Spleen (tissue), 11 donors: ENCODE results near the gene SRPRB. TPM values are rescaled to one million over a fixed set of nuclear protein-coding genes. Genes with fewer than 3 reads are reported as not detected.

Source experiments
- DNase-seq: peaks from one replicate; pipeline ENCODE4 v3.0.0-alpha.2; 2020
- H3K27ac ChIP-seq, 8 donors: fragments of 200-600 bp; sonication (generic) in 7 of 8; 1 replicate in 4 of 8; 2 replicates in 4 of 8; pipeline versions ENCODE4 v1.5.0 to v1.8.0; 2016 to 2021; ENCODE audit warnings: inconsistent platforms in 4 of 8, mild to moderate bottlenecking in 4 of 8, moderate library complexity in 1 of 8
- H3K27me3 ChIP-seq, 7 donors: fragments of 200-600 bp; sonication (generic) in 6 of 7; replicated peaks in 1 of 7; 1 replicate in 4 of 7; 2 replicates in 3 of 7; pipeline versions ENCODE4 v1.5.0 to v1.8.0; 2016 to 2021; ENCODE audit warnings: inconsistent platforms in 3 of 7, mild to moderate bottlenecking in 1 of 7
- H3K36me3 ChIP-seq, 6 donors: fragments of 200-600 bp; sonication (generic) in 5 of 6; 1 replicate in 4 of 6; 2 replicates in 2 of 6; pipeline versions ENCODE4 v1.5.0 to v1.8.0; 2016 to 2021; ENCODE audit warnings: inconsistent platforms in 2 of 6
- H3K4me1 ChIP-seq, 6 donors: fragments of 200-600 bp; sonication (generic) in 5 of 6; 1 replicate in 3 of 6; 2 replicates in 3 of 6; pipeline versions ENCODE4 v1.5.0 to v1.8.0; 2016 to 2021; ENCODE audit warnings: inconsistent platforms in 3 of 6
- H3K4me3 ChIP-seq, 8 donors: fragments of 200-600 bp; sonication (generic) in 7 of 8; 1 replicate in 4 of 8; 2 replicates in 4 of 8; pipeline versions ENCODE4 v1.5.0 to v1.8.0; 2016 to 2021; ENCODE audit warnings: inconsistent platforms in 4 of 8, mild to moderate bottlenecking in 4 of 8, moderate library complexity in 2 of 8
- H3K9me3 ChIP-seq, 8 donors: fragments of 200-600 bp; sonication (generic) in 7 of 8; 1 replicate in 4 of 8; 2 replicates in 4 of 8; pipeline versions ENCODE4 v1.5.0 to v1.8.0; 2016 to 2021; ENCODE audit warnings: inconsistent platforms in 4 of 8
- POLR2A ChIP-seq, 3 donors: fragments of 450-650 bp; IDR thresholded peaks; one replicate each; pipeline ENCODE4 v1.5.1; 2017; ENCODE audit warnings: antibody characterized with exemption in 3 of 3, mild to moderate bottlenecking in 1 of 3
- POLR2AphosphoS5 ChIP-seq, 3 donors: sonication (generic); formaldehyde crosslinking; IDR thresholded peaks; one replicate each; pipeline ENCODE4 v1.5.1; 2017; ENCODE audit warnings: antibody characterized with exemption in 3 of 3
- WGBS, 5 donors: extraction: QIAGEN DNeasy Blood & Tissue Kit in 3 of 5; methylation state at CpG; one replicate each; pipeline versions ENCODE4 v1.1.5 to v1.1.7; 2013 to 2018; 5-methylcytosine and 5-hydroxymethylcytosine counted together
- intact Hi-C: fragments of 100-400 bp; cut with DNase I; formaldehyde crosslinking; loops from one replicate; pipeline ENCODE4 v1.15.0; 2023; ENCODE audit warnings: low total_unique reads
- polyA plus RNA-seq, 3 donors: library from polyadenylated mRNA; stranded (reverse); fragments of 200-250 nt; gene quantifications; one replicate each; pipeline ENCODE4 v1.2.1, GENCODE V29; 2013
- total RNA-seq, 7 donors: library from RNA; depleted of rRNA in 3 of 7; stranded (reverse); fragments of >200 nt in 3 of 7; fragmentation: NEBNext Ultra II Directional in 4 of 7; extraction: Animal tissue kit (Norgen Biotek cat#: 25700) in 4 of 7; gene quantifications; one replicate each; pipeline versions ENCODE4 v1.1.0 to v1.2.1, GENCODE V29; 2016 to 2021
- TF ChIP-seq, protein P1 (sequence below), 11 experiments: fragments of 200-600 bp in 7 of 11; fragments of 450-650 bp in 4 of 11; sonication (generic) in 4 of 11; IDR thresholded peaks in 8 of 11; conservative IDR thresholded peaks in 3 of 11; 1 replicate in 7 of 11; 2 replicates in 4 of 11; pipeline versions ENCODE4 v1.4.0 to v1.8.0; 2016 to 2021; ENCODE audit warnings: antibody characterized with exemption in 11 of 11, inconsistent platforms in 4 of 11, mild to moderate bottlenecking in 1 of 11
- donor health status: healthy with polysubstance abuse.
- donor health status: DM: no; HTN: no; CAD: no; lungs with moderate emphysema.
- donor health status: DM: no; HTN: no; CAD: no.
- donor health status: Bipolar disorder and iron deficiency.
- donor health status: healthy.
- donor health status: DM: no; HTN: no; CAD: no.
- donor health status: DM: yes; HTN: yes; CAD: no.

Gene SRPRB
- total and polyA plus RNA-seq, 10 donors = 11.5 to 38.5 (median 25.9) TPM

DNA sequence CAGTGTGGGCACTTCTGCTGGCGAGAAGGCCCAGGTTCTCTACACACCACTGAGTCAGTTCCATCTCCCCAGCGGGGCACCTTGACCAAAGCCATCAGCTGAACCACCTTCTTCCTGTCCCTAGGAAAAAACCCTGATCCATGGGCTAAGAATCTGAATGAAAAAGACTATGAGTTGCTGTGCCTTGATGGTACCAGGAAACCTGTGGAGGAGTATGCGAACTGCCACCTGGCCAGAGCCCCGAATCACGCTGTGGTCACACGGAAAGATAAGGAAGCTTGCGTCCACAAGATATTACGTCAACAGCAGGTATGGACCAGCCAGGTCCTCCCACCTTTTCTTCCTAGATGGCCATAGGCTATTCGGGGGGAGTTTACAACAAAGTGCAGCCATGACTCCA lies 30.3 kb upstream of the SRPRB start:
- intact Hi-C loops = no loop called here
- H3K9me3 ChIP-seq = no peaks in the 10 kb centered on the region
- no peaks in the 10 kb centered on the region for H3K4me1 ChIP-seq
- H3K27me3 ChIP-seq = peaks cover 0 to 35% (median 6%) of the 10 kb centered on the region in 7 donors
- 90 to 94% (median 92%) methylated on average over 9 of the region's 9 CpGs for WGBS, 5 donors
- no peak overlapping the region for H3K27ac ChIP-seq
- TF ChIP-seq POLR2A (IDR thresholded peaks at IDR 0.05) = no peak
- no peak for TF ChIP-seq POLR2AphosphoS5 (IDR thresholded peaks at IDR 0.05)
- TF ChIP-seq, protein P1, sequence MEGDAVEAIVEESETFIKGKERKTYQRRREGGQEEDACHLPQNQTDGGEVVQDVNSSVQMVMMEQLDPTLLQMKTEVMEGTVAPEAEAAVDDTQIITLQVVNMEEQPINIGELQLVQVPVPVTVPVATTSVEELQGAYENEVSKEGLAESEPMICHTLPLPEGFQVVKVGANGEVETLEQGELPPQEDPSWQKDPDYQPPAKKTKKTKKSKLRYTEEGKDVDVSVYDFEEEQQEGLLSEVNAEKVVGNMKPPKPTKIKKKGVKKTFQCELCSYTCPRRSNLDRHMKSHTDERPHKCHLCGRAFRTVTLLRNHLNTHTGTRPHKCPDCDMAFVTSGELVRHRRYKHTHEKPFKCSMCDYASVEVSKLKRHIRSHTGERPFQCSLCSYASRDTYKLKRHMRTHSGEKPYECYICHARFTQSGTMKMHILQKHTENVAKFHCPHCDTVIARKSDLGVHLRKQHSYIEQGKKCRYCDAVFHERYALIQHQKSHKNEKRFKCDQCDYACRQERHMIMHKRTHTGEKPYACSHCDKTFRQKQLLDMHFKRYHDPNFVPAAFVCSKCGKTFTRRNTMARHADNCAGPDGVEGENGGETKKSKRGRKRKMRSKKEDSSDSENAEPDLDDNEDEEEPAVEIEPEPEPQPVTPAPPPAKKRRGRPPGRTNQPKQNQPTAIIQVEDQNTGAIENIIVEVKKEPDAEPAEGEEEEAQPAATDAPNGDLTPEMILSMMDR (IDR thresholded peaks at IDR 0.05 in 8 of 11, conservative IDR thresholded peaks at IDR 0.05 in 3 of 11) = no peak
- DNase-seq = no peak
- no peaks in the 10 kb centered on the region for H3K36me3 ChIP-seq
- no peak overlapping the region for H3K4me3 ChIP-seq

DNA sequence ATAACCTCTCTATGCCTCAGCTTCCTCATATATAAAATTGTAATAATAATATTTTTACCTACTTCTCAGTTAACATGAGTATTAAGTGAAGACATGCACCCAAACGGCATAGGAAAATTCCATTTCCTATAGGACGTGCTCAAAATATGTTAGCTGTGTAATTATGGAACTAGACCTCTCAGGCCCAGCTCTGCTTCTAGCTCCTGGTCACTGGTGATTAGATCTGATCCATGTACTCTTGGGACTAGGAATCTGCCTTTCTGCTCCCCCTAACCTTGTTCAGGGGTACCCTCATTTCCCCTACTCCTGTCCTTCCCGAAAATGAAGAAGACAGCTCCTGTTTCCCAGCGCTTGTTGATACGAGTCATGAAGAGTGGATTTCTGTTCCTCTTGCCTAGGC lies 29.8 kb upstream of the SRPRB start:
- TF ChIP-seq POLR2A (IDR thresholded peaks at IDR 0.05) = no peak
- TF ChIP-seq, protein P1 (IDR thresholded peaks at IDR 0.05 in 8 of 11, conservative IDR thresholded peaks at IDR 0.05 in 3 of 11) = no peak
- TF ChIP-seq POLR2AphosphoS5 (IDR thresholded peaks at IDR 0.05) = no peak

DNA sequence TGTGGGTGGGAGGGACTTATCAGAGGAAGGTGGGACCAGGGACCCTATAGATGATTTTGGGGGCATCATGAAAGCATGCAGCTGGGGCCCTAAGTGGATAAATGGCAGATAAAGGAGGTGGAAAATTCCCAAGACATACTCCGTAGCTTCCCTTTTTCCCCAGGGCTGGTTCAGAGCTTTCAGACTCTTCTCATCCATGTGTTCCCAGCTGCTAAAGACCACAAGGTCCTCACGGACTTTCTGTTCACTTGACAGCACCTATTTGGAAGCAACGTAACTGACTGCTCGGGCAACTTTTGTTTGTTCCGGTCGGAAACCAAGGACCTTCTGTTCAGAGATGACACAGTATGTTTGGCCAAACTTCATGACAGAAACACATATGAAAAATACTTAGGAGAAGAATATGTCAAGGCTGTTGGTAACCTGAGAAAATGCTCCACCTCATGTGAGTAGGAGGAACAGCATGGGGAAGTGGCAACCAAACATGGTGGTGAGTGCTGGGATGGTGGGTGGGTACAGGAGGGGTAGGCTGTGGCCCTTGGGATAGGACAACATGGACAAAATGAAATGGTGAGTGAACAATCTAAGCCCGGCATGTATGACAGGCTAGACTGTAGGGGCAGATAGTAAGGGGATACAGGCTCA lies 28.7 kb upstream of the SRPRB start:
- Histone ChIP-seq H3K36me3 (no peaks in the 10 kb centered on the region), H3K4me3 (no peak overlapping the region), H3K4me1 (no peaks in the 10 kb centered on the region), H3K27me3 (peaks cover 0 to 46% (median 6%) of the 10 kb centered on the region in 7 donors), H3K9me3 (no peaks in the 10 kb centered on the region), H3K27ac (no peak overlapping the region)
- 92 to 99% (median 95%) methylated on average over 7 of the region's 7 CpGs for WGBS, 5 donors
- intact Hi-C loops = no loop called here
- no peak for DNase-seq
- TF ChIP-seq POLR2AphosphoS5 (IDR thresholded peaks at IDR 0.05) (no peak), POLR2A (IDR thresholded peaks at IDR 0.05) (no peak)
- TF ChIP-seq, protein P1 (IDR thresholded peaks at IDR 0.05 in 8 of 11, conservative IDR thresholded peaks at IDR 0.05 in 3 of 11) = no peak

More for the DNA sequence above, 29.8 kb upstream of the SRPRB start:
- Histone ChIP-seq H3K9me3 (no peaks in the 10 kb centered on the region), H3K4me1 (no peaks in the 10 kb centered on the region), H3K27me3 (peaks cover 0 to 38% (median 6%) of the 10 kb centered on the region in 7 donors), H3K4me3 (no peak overlapping the region), H3K27ac (no peak overlapping the region), H3K36me3 (no peaks in the 10 kb centered on the region)
- 84 to 93% (median 92%) methylated on average over 5 of the region's 5 CpGs for WGBS, 5 donors
- DNase-seq = no peak
- intact Hi-C loops = no loop called here

DNA sequence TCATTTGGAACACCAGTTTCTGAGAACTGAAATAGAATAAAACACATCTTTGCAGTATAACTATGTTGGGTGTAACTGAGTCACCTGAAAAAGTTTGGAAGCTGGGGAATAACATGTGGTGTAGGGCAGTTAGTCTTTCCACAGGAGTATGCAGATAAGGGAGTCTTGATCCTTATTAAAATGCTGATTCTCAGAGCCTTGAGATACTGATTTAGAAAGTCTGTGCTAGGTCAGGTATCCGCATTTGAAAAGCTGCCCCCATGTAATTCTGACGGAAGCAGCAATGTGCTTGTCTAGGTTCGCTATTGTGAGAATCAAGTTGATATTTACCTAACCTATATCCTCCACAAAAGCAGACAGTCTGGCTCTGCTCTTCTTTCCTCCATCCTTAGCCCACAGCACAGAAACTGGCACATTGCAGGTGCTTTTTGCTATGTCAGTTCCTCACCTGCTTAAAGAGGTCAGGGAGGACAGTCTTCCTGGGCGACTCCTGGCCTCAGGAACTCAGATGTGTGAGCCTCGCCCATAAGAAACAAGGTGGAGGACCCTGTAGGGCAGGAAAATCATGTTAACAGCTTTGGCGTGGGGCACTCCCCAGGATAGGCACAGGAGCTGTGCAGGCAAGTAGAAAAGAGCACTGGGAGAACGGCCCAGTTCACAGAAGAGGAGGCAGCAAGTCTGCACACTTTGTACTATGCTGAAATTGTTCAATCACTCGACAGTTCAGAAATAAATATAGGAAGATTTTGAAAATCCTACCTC lies 27.6 kb upstream of the SRPRB start:
- intact Hi-C loops = no loop called here
- no peak for DNase-seq
- TF ChIP-seq POLR2A (IDR thresholded peaks at IDR 0.05) (no peak), POLR2AphosphoS5 (IDR thresholded peaks at IDR 0.05) (no peak)
- TF ChIP-seq, protein P1 (IDR thresholded peaks at IDR 0.05 in 8 of 11, conservative IDR thresholded peaks at IDR 0.05 in 3 of 11) = no peak
- Histone ChIP-seq H3K4me3 (no peak overlapping the region), H3K9me3 (no peaks in the 10 kb centered on the region), H3K27ac (no peak overlapping the region), H3K36me3 (no peaks in the 10 kb centered on the region), H3K27me3 (peaks cover 0 to 49% (median 6%) of the 10 kb centered on the region in 7 donors), H3K4me1 (no peaks in the 10 kb centered on the region)
- 78 to 86% (median 82%) methylated on average over 8 of the region's 8 CpGs for WGBS, 5 donors
